Measurements from ENCODE around the gene AGBL1.

DNA sequence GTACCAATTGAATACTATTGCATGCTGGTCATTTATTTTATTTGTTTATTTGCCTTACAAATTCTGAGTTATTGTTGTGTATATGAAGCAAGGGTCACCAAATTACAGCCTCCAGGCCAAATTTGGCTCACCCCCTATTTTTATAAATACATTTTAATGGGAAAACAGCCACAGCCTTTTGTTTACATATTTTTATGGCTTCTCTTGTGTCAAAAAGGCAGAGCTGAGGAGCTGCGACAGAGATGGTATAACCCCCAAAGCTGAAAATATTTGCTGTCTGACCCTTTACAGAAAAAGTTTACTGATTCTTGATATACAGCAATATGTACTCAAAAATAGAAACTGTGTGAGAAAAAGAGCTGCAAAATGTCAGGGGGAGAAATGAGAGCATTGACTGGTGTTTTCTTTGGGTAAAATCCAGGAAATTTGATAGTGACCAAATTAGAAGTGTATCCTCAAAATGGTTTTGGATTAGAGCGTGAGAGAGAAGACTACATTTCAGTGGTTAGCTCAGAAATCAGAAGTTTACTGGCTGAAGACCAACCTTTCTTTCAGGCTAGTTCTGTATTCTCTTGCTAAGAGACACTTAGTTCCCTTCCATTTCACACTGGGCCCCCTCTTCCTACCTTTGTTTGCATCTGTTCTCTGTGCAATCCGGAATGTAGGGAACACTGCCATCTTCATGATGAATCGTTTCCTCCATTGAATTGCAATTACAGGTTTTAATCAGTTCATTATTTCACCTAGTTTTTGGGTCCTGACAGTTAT lies 757.8 kb downstream of the AGBL1 start:
- TF ChIP-seq, protein P1, sequence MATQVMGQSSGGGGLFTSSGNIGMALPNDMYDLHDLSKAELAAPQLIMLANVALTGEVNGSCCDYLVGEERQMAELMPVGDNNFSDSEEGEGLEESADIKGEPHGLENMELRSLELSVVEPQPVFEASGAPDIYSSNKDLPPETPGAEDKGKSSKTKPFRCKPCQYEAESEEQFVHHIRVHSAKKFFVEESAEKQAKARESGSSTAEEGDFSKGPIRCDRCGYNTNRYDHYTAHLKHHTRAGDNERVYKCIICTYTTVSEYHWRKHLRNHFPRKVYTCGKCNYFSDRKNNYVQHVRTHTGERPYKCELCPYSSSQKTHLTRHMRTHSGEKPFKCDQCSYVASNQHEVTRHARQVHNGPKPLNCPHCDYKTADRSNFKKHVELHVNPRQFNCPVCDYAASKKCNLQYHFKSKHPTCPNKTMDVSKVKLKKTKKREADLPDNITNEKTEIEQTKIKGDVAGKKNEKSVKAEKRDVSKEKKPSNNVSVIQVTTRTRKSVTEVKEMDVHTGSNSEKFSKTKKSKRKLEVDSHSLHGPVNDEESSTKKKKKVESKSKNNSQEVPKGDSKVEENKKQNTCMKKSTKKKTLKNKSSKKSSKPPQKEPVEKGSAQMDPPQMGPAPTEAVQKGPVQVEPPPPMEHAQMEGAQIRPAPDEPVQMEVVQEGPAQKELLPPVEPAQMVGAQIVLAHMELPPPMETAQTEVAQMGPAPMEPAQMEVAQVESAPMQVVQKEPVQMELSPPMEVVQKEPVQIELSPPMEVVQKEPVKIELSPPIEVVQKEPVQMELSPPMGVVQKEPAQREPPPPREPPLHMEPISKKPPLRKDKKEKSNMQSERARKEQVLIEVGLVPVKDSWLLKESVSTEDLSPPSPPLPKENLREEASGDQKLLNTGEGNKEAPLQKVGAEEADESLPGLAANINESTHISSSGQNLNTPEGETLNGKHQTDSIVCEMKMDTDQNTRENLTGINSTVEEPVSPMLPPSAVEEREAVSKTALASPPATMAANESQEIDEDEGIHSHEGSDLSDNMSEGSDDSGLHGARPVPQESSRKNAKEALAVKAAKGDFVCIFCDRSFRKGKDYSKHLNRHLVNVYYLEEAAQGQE (IDR thresholded peaks at IDR 0.05; ENCODE audit: insufficient read depth in 1 of 2, low read depth in 2 of 2, low read length in 2 of 2) = no peak
- TF ChIP-seq POLR2AphosphoS5 (IDR thresholded peaks at IDR 0.05; ENCODE audit: low read depth, low read length) (no peak), TAF1 (IDR thresholded peaks at IDR 0.05; ENCODE audit: borderline replicate concordance, insufficient read depth, low read length) (no peak), SIN3A (IDR thresholded peaks at IDR 0.05; ENCODE audit: borderline replicate concordance, insufficient read depth, low read length) (no peak), FOXP2 (optimal IDR thresholded peaks at IDR 0.05; ENCODE audit: borderline replicate concordance, extremely low read depth, extremely low read length, insufficient read depth) (no peak)

Data from PFSK-1 (cell line).